ENCODE data around the gene GCNT2. TPM values are rescaled to one million over a fixed set of nuclear protein-coding genes. Genes with fewer than 3 reads are reported as not detected.

The GCNT2 gene
- total RNA-seq, 1 experiment from 2014 or later: 42.8 TPM

GRCh38 chr6:10624836-10625235 lies 103.7 kb downstream of the GCNT2 start:
- POLR2A ChIA-PET: no interaction called here
- no TSS peak for BruUV-seq (replicated peaks)
- H3K36me3 ChIP-seq (ENCODE audit: control insufficient read depth, insufficient read depth, low read length): peaks cover 19% of the 10 kb centered on the region
- no peaks in the 10 kb centered on the region for H3K27me3 ChIP-seq (ENCODE audit: control insufficient read depth, insufficient read depth, low read length)
- in situ Hi-C loops (cut with HindIII; ENCODE audit: low pct_unique_long_range_greater_than_20kb, low sequenced_read_pairs): no loop called here
- H3K4me1 ChIP-seq (ENCODE audit: control insufficient read depth, insufficient read depth, low read length): no peaks in the 10 kb centered on the region
- no peak for ATAC-seq
- no peak for TF ChIP-seq SIN3A (IDR thresholded peaks at IDR 0.05; ENCODE audit: borderline replicate concordance, insufficient read depth, low read depth, low read length)
- TF ChIP-seq, protein P1, sequence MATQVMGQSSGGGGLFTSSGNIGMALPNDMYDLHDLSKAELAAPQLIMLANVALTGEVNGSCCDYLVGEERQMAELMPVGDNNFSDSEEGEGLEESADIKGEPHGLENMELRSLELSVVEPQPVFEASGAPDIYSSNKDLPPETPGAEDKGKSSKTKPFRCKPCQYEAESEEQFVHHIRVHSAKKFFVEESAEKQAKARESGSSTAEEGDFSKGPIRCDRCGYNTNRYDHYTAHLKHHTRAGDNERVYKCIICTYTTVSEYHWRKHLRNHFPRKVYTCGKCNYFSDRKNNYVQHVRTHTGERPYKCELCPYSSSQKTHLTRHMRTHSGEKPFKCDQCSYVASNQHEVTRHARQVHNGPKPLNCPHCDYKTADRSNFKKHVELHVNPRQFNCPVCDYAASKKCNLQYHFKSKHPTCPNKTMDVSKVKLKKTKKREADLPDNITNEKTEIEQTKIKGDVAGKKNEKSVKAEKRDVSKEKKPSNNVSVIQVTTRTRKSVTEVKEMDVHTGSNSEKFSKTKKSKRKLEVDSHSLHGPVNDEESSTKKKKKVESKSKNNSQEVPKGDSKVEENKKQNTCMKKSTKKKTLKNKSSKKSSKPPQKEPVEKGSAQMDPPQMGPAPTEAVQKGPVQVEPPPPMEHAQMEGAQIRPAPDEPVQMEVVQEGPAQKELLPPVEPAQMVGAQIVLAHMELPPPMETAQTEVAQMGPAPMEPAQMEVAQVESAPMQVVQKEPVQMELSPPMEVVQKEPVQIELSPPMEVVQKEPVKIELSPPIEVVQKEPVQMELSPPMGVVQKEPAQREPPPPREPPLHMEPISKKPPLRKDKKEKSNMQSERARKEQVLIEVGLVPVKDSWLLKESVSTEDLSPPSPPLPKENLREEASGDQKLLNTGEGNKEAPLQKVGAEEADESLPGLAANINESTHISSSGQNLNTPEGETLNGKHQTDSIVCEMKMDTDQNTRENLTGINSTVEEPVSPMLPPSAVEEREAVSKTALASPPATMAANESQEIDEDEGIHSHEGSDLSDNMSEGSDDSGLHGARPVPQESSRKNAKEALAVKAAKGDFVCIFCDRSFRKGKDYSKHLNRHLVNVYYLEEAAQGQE (IDR thresholded peaks at IDR 0.05; ENCODE audit: insufficient read depth in 1 of 2, low read depth in 2 of 2, low read length in 1 of 2): no peak
- TF ChIP-seq CTCF (IDR thresholded peaks at IDR 0.05): no peak
- no peak for TF ChIP-seq TCF7L2 (IDR thresholded peaks at IDR 0.05; ENCODE audit: low read depth, low read length)
- TF ChIP-seq POLR2AphosphoS5 (IDR thresholded peaks at IDR 0.05; ENCODE audit: low read depth, low read length): no peak
- H3K4me3 ChIP-seq (ENCODE audit: low read depth in 2 of 2, low read length in 2 of 2): no peak overlapping the region
- DNase-seq (ENCODE audit: low read depth, low spot score): no peak
- CTCF ChIA-PET: no interaction called here
- no peak overlapping the region for H3K27ac ChIP-seq (ENCODE audit: low read length)
- no peaks in the 10 kb centered on the region for H3K9me3 ChIP-seq (ENCODE audit: control insufficient read depth, insufficient read depth, low read depth, low read length)
- intact Hi-C loops (cut with micrococcal nuclease; ENCODE audit: unreplicated experiment): no loop called here

- ChIA-PET POLR2A (no interaction called here), CTCF (no interaction called here)
- no peak for ATAC-seq
- BruUV-seq (replicated peaks): no TSS peak
- Histone ChIP-seq H3K27ac (ENCODE audit: low read length) (no peak overlapping the region), H3K27me3 (ENCODE audit: control insufficient read depth, insufficient read depth, low read length) (no peaks in the 10 kb centered on the region), H3K9me3 (ENCODE audit: control insufficient read depth, insufficient read depth, low read depth, low read length) (no peaks in the 10 kb centered on the region), H3K36me3 (ENCODE audit: control insufficient read depth, insufficient read depth, low read length) (peaks cover 19% of the 10 kb centered on the region), H3K4me1 (ENCODE audit: control insufficient read depth, insufficient read depth, low read length) (no peaks in the 10 kb centered on the region), H3K4me3 (ENCODE audit: low read depth in 2 of 2, low read length in 2 of 2) (no peak overlapping the region)
- no peak for DNase-seq (ENCODE audit: low read depth, low spot score)
- in situ Hi-C loops (cut with HindIII; ENCODE audit: low pct_unique_long_range_greater_than_20kb, low sequenced_read_pairs) (no loop called here), intact Hi-C loops (cut with micrococcal nuclease; ENCODE audit: unreplicated experiment) (no loop called here)
- TF ChIP-seq POLR2AphosphoS5 (IDR thresholded peaks at IDR 0.05; ENCODE audit: low read depth, low read length) (no peak), TCF7L2 (IDR thresholded peaks at IDR 0.05; ENCODE audit: low read depth, low read length) (no peak), CTCF (IDR thresholded peaks at IDR 0.05) (no peak), SIN3A (IDR thresholded peaks at IDR 0.05; ENCODE audit: borderline replicate concordance, insufficient read depth, low read depth, low read length) (no peak)
- TF ChIP-seq, protein P1 (IDR thresholded peaks at IDR 0.05; ENCODE audit: insufficient read depth in 1 of 2, low read depth in 2 of 2, low read length in 1 of 2): no peak
These were observed 105.1 kb downstream of the GCNT2 start for GRCh38 chr6:10626154-10626741.

Measured in Panc1 (cell line).